Measurements from ENCODE around the gene TTBK1.

Gene TTBK1

DNA sequence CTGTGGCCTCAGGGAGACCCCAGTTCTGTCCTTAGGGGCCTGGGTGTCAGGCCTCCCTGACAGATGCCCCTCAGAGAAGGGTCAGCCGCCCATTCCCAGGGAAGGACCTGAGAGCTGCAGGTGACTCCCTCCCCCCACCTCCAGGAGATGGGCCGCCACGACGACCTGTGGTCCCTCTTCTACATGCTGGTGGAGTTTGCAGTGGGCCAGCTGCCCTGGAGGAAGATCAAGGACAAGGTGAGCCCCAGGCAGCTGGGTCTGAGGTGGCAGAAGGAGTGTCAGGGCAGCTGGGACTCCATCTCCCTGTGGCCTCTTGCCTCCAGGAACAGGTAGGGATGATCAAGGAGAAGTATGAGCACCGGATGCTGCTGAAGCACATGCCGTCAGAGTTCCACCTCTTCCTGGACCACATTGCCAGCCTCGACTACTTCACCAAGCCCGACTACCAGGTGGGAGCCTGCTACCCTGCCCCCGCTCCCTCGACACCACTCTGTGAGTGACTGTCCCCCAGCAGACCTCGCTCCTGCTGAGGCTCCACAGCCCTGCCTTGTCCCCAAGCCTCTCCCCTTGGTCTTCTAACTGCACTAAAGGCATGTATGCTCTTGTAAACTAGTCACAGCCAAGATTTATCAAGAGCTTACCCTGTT is 12.2 kb downstream of the TTBK1 start:
- DNase-seq (ENCODE audit: low read depth in 2 of 2): no peak

GRCh38 chr6:43256670-43257366 is 13.5 kb downstream of the TTBK1 start:
- no peak for DNase-seq (ENCODE audit: low read depth in 2 of 2)

GRCh38 chr6:43257367-43258145 is 14.3 kb downstream of the TTBK1 start:
- no peak for DNase-seq (ENCODE audit: low read depth in 2 of 2)

DNA sequence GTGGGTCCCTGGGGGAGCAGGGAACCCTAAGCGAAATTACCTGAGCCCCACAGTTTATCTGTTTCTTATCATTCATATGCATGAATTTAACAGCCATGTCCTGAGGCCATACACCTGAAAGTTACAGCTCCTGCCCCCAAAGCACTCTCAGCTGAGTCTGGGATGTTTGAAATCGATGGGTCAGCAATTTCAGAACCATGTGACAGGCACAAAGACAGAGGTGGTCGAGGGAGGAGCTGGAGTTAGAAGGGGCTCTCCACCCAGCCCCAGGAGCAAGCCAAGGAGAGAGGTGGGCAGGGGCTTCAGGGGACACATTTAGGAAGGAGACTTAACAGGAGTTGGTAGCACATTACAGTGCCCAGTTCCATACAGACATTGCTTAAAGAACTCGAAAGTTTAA is 14.9 kb downstream of the TTBK1 start:
- DNase-seq (ENCODE audit: low read depth in 2 of 2): no peak

- no peak for DNase-seq (ENCODE audit: low read depth in 2 of 2)
These were observed 15.8 kb downstream of the TTBK1 start for GRCh38 chr6:43258807-43259686.

- DNase-seq (ENCODE audit: low read depth in 2 of 2): no peak
These were observed 17.5 kb downstream of the TTBK1 start for GRCh38 chr6:43260791-43261190.

- no peak for DNase-seq (ENCODE audit: low read depth in 2 of 2)
These were observed 17.9 kb downstream of the TTBK1 start for GRCh38 chr6:43261198-43261597.

DNA sequence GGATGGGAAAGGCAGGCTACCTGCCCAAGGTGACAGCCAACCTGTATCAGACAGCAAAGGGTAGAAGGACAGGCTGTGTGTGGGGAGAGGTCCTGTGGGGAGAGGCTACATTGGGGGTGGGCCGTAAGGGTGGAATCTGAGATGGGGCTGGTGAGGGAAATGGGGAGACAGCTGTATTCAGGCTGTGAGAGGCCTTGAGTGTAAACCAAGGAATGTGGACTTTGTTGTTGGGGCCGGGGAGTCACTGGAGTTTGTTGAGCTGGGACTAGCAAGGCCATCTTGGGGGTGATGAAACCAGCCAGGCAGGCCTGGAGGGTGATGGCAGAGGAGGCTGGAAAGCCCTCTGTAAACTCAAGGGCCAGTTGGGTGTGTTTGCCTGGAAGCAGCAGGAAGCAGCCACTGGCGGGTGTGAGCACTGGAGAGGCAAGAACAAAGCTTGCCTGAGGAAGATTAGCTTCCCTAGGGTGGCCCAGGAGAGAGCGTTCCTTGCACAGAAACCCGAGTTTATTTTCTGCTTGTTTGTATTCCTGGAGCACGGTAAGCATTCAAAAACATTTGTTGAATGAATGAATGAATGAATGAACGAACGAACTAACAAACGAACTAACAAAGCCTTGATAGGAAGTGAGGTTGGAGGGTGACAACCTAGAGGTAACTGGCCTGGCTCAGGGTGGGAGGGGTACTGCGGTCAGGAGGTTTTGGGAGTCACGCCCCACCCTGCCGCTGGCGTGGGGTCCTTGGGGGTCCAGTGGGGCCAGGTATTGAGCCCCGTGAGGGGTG is 18.9 kb downstream of the TTBK1 start:
- no peak for DNase-seq (ENCODE audit: low read depth in 2 of 2)

- no peak for DNase-seq (ENCODE audit: low read depth in 2 of 2)
These were observed 19.6 kb downstream of the TTBK1 start for GRCh38 chr6:43262780-43263313.

GRCh38 chr6:43263314-43264178 is 20.3 kb downstream of the TTBK1 start:
- peak; percentile 48 to 74 for DNase-seq (ENCODE audit: low read depth in 2 of 2)

DNA sequence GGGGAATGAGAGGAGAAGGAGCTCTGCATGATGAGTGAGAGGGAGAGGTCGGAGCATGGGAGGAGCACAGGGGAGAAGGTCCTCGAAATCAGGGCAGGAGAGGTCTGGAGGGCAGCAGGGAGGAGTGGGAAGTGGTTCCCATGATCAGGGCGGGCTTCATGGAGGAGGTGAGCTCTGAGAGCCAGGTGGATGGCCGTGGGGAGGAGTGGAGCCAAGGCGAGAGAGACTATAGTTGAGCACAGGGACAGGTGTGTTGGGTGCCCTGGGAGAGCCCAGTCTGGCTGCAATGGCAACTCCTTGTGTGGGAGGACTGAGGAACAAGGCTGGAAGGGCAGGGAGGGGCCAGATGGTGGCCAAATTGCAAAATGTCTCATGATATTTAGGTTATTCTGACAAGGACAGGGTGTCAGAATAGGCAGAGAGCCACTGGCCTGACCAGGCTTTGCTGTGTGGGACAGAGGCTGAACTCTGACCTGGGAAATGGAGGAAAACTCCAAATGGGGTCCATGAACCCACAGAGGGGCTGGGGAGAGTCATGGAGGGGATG is 21.4 kb downstream of the TTBK1 start:
- no peak for DNase-seq (ENCODE audit: low read depth in 2 of 2)

DNA sequence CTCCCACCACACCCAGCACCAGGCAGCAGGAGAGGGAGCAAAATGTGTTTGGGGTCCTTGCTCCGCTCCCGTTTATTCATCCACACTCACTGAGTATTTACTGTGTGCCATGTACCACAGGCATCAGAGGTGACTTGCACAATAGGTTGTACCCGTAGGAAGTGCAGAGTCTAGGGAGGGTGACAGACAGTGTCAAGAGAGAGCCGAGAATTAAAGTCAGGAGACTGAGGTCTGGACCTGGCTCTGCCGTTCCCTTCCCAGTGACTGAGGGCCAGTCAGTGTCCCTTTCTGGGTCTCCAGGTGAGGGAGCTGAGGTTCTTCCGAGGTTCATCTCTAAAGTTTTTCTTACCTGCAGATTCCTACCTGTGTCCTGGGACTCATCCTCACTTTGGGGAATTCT is 22.3 kb downstream of the TTBK1 start:
- DNase-seq (ENCODE audit: low read depth in 2 of 2): no peak

- DNase-seq (ENCODE audit: low read depth in 2 of 2): no peak
These were observed 24.5 kb downstream of the TTBK1 start for GRCh38 chr6:43267619-43268354.

DNA sequence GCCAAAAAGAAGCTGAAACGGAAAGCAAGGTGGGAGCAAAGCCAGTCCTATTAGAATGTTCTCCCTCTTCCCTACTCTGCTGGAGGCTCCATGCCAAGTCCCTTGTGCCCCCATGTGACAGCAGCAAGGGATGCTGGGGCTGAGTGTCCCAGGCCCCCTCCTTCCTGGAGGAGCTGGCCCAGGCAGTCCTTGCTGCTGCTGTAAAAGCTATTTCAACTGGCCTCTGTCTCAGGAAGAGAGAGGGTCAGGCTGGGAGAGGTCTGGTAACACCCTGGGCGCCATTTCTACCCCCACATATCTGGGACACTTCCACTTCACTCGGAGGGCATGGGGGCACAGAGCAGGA is 25.0 kb downstream of the TTBK1 start:
- no peak for DNase-seq (ENCODE audit: low read depth in 2 of 2)

GRCh38 chr6:43268782-43269272 is 25.5 kb downstream of the TTBK1 start:
- no peak for DNase-seq (ENCODE audit: low read depth in 2 of 2)

DNA sequence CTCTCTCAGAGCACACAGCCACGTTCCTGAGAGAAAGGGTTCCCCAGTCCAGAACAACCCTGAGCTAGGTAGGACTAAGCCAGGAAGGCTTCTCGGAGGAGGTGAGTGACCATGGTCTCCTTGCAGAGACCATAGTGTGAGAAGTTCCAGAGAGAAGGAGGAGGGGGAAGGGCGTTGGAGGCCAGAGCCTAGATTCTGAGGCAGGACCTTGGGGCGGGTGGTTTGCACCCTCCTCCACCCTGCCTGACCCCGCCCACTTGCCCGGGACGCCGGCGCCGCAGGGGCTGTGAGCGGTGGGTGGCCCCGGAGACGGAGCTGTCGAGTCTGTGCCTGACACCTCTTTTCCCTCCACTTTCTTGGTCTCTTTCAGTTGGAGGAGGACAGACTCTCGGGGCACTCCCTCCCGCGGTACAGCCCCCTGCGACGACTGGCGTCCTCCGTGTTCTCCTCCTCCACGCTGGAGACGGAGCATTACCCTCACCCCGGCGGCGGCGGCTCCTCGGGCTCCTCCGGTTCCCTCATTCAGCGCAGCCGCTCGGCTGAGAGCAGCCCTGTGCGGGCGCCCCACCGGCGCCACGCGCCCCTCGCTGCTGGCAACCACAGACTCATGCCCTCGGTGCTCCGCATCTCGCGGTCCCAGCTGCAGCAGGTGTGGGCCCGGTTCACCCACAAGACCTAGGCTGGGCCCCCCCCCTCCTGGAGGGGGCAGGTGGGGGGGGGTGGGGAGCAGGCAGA is 26.2 kb downstream of the TTBK1 start:
- DNase-seq (ENCODE audit: low read depth in 2 of 2): peak in 1 of 2 donors; percentile 17

GRCh38 chr6:43271103-43271815 is 28.0 kb downstream of the TTBK1 start:
- DNase-seq (ENCODE audit: low read depth in 2 of 2): no peak

Data from stimulated activated CD4-positive, alpha-beta T cell treated with anti-CD3 and anti-CD28 coated beads, Interleukin-15, amount 100 ng/mL, for 48 hours (primary cell).